HG03139 (cell line): ENCODE data around the gene MANSC4.
"Not testable (repeated sequence)": the region's sequence is repeated elsewhere in the genome, so short reads cannot be mapped to it uniquely, and the experiment has no call there.

ENCODE experiments used
- ATAC-seq: cut with Tn5 transposase; IDR thresholded peaks from one replicate; pipeline ENCODE4 v1.9.1; 2021; ENCODE audit not compliant: unreplicated experiment

MANSC4 gene

DNA sequence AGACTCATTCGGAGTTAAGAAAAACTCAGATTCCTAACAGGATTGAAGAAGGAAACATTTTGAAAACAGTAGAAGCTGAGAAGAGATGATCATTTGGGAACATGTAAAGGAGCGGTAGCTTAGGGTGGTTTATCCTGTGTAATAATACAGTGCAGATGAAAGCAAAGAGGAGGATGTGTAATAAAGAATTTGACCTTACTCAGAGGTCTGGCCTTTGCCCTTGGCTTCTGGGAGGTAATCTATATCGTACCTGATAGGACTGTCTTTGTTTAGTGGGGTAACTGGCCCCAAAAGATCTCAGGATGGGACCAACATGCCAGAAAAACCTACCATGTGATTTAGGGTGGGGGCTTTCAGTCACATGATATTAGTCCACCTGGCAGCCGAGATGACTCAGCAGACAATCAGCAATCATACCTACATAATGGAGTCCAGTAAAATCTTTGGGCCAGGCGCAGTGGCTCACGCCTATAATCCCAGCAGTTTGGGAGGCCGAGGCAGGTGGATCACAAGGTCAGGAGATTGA, 23.3 kb downstream of the MANSC4 start:
- no peak for ATAC-seq

DNA sequence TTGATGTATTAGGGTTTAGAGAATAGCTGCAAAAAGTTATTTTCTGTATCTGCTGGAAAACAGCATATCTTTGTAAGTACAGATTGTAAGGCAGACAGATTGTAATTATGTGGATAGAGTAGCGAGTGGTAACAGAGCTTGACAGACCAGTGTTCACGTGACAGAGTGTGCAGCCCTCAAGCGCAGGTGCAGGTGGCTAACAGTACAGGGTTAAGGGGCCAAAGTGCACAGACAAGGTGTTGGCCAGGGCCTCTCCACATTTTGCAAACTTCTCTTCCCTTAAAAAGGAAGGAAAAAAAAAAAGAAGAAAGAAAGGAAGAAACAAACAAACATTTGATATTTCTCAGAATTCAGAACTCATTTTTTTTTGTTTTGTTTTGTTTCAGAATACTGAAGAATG, 25.2 kb downstream of the MANSC4 start:
- no peak for ATAC-seq

DNA sequence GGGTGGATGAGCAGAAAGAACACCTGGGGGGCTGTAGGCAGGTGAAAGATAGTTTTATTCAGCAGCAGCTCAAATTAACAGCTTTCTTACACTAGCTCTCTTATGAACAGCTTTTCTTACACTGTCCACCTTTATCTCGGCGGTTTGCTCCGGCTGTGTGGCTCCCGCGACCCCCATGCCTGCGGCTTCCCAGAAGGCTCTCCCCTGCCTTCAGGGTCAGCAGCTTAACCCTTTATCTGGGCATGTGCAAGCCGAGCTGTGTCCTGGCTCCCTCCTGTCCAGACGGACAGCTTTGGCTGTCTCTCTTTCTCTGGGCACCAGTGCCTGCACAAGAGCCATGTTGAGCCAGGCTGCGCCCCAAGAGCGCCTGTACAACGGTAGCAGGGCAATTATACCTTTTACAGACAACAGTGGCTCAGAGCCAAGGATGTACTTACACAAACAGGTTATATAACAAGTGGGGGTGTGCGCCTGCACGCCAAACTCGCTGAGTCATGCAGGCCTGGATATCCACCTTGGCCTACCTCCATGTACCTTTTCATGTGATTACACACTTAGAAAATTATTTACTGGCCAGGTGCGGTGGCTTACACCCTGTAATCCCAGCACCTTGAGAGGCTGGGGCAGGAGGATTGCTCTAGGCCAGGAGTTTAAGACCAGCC, 28.5 kb downstream of the MANSC4 start:
- no peak for ATAC-seq

DNA sequence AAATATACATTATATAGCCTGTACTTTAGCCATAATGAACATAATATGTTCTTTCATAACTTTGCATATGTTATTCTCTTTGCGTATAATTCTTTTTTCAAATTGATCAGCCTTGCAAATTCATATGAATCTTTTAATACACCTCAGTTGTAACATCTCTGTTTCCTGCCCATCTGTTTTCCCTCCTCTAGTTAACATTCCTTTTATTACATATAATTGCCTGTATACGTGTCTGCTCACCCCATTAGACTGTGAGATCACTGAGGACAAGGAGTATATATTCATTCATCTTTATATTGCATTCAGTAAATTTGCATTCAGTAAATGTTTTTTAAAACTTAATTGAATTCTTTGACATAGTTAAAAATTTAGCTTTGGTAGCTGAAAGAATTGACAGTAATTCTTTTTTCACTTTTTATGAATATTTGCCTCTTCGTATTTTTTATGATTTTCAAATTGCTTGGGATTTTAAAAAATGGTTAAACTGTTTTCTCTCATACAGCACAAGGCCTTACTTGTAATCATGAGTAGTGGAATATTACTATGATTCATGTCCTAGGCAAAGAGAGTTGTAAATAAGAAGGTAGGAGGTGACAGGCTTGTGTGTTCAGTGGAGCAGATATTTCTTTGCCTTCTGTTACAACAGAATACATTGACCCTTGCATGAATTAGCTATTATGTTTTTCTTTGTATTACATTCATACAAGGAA, 32.8 kb downstream of the MANSC4 start:
- no peak for ATAC-seq

DNA sequence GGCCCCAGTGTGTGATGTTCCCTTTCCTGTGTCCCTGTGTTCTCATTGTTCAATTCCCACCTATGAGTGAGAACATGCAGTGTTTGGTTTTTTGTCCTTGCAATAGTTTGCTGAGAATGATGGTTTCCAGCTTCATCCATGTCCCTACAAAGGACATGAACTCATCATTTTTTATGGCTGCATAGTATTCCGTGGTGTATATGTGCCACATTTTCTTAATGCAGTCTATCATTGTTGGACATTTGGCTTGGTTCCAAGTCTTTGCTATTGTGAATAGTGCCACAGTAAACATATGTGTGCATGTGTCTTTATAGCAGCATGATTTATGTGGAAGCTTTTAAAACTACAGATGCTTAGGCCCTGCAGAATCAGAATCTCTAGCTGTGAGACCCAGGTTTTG, 34.3 kb downstream of the MANSC4 start:
- ATAC-seq, result not testable (repeated sequence)

DNA sequence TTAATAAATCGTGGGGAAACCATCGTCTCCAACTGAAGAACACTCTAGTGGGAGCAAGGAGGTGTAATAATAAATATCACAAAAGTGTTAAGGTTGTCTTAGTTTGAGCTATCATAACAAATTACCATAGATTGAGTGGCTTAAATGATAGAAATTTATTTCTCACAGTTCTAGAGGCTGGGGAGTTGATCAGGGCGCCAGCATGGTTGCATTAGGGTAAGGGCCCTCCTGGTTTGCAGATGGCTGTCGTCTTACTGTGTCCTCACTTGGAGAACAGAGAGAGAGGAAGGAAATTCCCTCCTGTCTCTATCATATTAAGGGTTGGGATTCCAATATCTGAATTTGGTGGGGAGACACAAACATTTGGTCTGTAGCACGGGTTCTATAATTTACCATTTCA, 36.4 kb downstream of the MANSC4 start:
- no peak for ATAC-seq

DNA sequence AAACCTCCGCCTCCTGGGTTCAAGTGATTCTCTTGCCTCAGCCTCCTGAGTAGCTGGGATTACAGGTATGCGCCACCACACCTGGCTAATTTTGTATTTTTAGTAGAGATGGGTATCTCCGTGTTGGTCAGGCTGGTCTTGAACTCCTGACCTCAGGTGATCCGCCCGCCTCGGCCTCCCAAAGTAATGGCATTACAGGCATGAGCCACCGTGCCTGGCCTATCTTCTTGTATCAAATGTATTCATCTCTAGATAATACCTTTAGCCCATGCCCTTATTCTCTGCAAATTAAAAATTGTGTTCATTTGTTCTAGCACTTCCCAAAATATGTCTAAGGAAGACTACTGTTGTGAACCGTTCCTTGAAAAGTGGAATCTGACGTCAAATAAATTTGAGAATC, 45.7 kb downstream of the MANSC4 start:
- not testable (repeated sequence) for ATAC-seq

DNA sequence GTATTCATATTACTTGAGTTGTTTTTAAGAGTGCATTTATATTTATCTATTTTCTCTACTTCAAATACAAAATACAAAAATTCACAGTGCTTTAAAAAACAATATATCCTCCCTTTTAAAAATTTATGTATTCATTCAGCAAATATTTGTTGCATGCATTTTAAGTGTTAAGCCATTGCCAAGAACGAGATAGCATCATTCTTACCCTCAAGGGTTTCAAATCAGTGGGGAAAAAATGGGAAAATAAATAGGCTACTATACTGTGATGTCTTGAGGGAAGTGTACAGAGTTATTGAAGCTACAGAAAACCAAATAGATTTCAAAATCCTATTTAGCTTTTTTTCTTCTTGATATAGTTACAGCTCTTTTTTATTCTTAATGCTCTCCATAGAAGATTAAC, 46.2 kb downstream of the MANSC4 start:
- ATAC-seq, result no peak

DNA sequence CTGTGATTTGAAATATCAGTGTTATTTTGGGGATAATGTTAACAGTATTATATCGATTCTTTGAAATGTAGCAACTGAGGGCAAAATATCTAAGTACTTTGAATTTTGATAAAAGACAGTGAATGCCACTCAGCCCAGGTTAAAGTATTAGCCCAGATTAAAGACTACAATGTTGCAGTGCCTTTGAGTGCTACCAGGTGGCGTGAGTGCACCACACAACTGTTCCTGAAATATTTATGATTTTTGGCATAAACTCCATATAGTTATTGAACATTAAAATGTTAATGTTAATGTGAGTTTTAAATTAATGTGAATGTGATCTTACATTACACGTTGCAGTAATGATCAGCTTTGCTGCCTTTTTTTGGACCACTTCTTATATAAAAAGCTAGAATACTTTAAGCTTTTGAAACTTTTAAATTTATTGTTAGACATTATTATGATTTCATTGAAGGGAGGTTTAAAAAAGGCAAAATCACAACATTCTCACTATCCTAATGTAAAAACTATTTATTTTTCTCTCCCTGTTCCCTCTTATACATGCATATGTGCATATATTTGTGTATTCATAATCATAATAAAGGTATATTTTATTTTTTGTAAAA, 46.9 kb downstream of the MANSC4 start:
- ATAC-seq, result peak; percentile 65

DNA sequence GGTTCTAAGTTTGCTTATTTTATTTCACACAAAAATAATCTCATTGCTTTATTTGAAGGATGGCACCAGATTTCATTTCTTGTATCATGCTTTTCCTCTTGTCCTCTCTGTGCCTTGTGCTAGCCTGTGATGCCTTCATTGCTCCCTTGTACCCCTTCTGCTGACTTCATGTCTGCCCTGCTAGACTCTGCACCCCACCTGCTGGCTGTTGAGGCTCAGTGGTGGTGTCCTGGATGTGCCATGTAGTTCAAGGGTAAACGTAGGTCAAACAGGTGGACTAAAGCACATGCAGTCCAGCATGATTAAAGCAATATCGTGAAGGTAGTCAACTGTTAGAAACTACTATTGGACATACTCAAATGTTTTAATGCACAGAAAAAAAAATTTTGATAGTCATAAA, 47.8 kb downstream of the MANSC4 start:
- ATAC-seq, result no peak

DNA sequence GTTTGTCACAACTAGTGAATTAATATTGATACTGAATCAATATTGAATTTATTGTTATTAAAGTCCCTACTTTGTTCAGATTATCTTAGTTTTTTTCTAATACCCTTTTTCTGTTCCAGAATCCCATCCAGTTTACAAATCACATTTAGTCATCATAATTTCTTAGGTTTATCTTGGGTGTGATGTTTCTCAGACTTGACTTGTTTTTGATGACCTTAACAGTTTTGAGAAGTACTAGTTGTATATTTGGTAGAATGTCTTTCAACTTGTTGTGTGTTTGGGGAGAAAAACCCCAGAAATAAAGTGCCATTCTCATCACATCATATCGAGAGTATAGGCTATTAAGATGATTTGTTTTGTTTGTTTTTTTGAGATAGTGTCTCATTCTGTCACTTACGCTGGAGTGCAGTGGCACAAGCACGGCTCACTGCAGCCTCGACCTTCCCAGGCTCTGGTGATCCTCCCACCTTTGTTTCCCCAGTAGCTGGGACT, 49.9 kb downstream of the MANSC4 start:
- ATAC-seq, result no peak

DNA sequence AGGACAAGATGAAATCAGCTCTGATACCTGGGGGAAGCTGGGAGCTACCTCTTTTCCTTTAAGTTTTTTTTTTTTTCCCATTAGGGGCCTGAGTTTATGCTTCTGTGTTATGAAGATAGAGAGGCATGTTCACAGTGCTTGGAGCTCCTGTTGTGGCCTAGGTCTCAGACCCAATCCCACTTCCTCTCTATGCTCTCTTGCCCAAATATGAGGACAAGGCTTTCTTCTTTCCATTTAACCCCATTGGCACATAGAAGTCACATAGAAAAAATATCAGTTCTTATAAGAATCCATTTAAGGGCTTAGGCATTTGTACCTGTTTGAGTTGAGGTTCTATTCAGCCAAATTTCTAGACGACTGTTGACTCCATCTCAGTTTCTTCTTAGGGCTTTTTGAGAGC, 56.8 kb downstream of the MANSC4 start:
- no peak for ATAC-seq
